ENCODE results near the gene SLC16A8. TPM values are rescaled to one million over a fixed set of nuclear protein-coding genes. Genes with fewer than 3 reads are reported as not detected.

Gene SLC16A8
- total and polyA plus RNA-seq, 4 donors = 0.32 to 0.64 (median 0.39) TPM; not detected in 1

GRCh38 chr22:38031491-38031890 is 52.5 kb downstream of the SLC16A8 start:
- 92 to 94% methylated on average over 12 of the region's 12 CpGs for WGBS, 2 donors
- no peak for TF ChIP-seq CTCF (IDR thresholded peaks at IDR 0.05; ENCODE audit: control extremely low read depth, extremely low read depth)
- Histone ChIP-seq H3K9ac (ENCODE audit: insufficient read depth in 1 of 2, low read length in 2 of 2) (no peak overlapping the region), H3K36me3 (ENCODE audit: control insufficient read depth in 4 of 4, insufficient read depth in 4 of 4, low read length in 4 of 4) (no peaks in the 10 kb centered on the region), H3K4me1 (ENCODE audit: control insufficient read depth in 5 of 5, insufficient read depth in 5 of 5, low read length in 5 of 5) (peaks cover 0 to 20% (median 9%) of the 10 kb centered on the region in 5 donors), H3K4me3 (no peak overlapping the region), H3K27ac (ENCODE audit: low read depth in 1 of 2, low read length in 1 of 2) (no peak overlapping the region), H3K9me3 (ENCODE audit: control insufficient read depth in 4 of 4, insufficient read depth in 3 of 4, low read length in 3 of 4) (peaks cover 0 to 2% (median 0%) of the 10 kb centered on the region in 4 donors), H3K27me3 (ENCODE audit: control insufficient read depth in 3 of 3, insufficient read depth in 3 of 3, low read length in 2 of 3) (no peaks in the 10 kb centered on the region)
- ATAC-seq (ENCODE audit: insufficient read depth, low FRiP score) (no peak), DNase-seq (no peak)

- H3K4me1 ChIP-seq (ENCODE audit: control insufficient read depth in 5 of 5, insufficient read depth in 5 of 5, low read length in 5 of 5) = peaks cover 0 to 20% (median 9%) of the 10 kb centered on the region in 5 donors
- no peak overlapping the region for H3K9ac ChIP-seq (ENCODE audit: insufficient read depth in 1 of 2, low read length in 2 of 2)
- TF ChIP-seq CTCF (IDR thresholded peaks at IDR 0.05; ENCODE audit: control extremely low read depth, extremely low read depth) = no peak
- 80 to 88% methylated on average over 16 of the region's 16 CpGs for WGBS, 2 donors
- H3K27me3 ChIP-seq (ENCODE audit: control insufficient read depth in 3 of 3, insufficient read depth in 3 of 3, low read length in 2 of 3) = no peaks in the 10 kb centered on the region
- H3K4me3 ChIP-seq = no peak overlapping the region
- peaks cover 0 to 2% (median 0%) of the 10 kb centered on the region in 4 donors for H3K9me3 ChIP-seq (ENCODE audit: control insufficient read depth in 4 of 4, insufficient read depth in 3 of 4, low read length in 3 of 4)
- H3K27ac ChIP-seq (ENCODE audit: low read depth in 1 of 2, low read length in 1 of 2) = no peak overlapping the region
- no peaks in the 10 kb centered on the region for H3K36me3 ChIP-seq (ENCODE audit: control insufficient read depth in 4 of 4, insufficient read depth in 4 of 4, low read length in 4 of 4)
- no peak for ATAC-seq (ENCODE audit: insufficient read depth, low FRiP score)
- DNase-seq = no peak
These were observed 53.5 kb downstream of the SLC16A8 start for GRCh38 chr22:38030311-38031133.

- H3K9ac ChIP-seq (ENCODE audit: insufficient read depth in 1 of 2, low read length in 2 of 2) = no peak overlapping the region
- ATAC-seq (ENCODE audit: insufficient read depth, low FRiP score) (no peak), DNase-seq (no peak)
- no peaks in the 10 kb centered on the region for H3K36me3 ChIP-seq (ENCODE audit: control insufficient read depth in 4 of 4, insufficient read depth in 4 of 4, low read length in 4 of 4)
- H3K9me3 ChIP-seq (ENCODE audit: control insufficient read depth in 4 of 4, insufficient read depth in 3 of 4, low read length in 3 of 4) = peaks cover 0 to 2% (median 0%) of the 10 kb centered on the region in 4 donors
- 84 to 89% methylated on average over 5 of the region's 5 CpGs for WGBS, 2 donors
- no peak overlapping the region for H3K27ac ChIP-seq (ENCODE audit: low read depth in 1 of 2, low read length in 1 of 2)
- no peak for TF ChIP-seq CTCF (IDR thresholded peaks at IDR 0.05; ENCODE audit: control extremely low read depth, extremely low read depth)
- no peaks in the 10 kb centered on the region for H3K27me3 ChIP-seq (ENCODE audit: control insufficient read depth in 3 of 3, insufficient read depth in 3 of 3, low read length in 2 of 3)
- H3K4me1 ChIP-seq (ENCODE audit: control insufficient read depth in 5 of 5, insufficient read depth in 5 of 5, low read length in 5 of 5) = peaks cover 0 to 20% (median 9%) of the 10 kb centered on the region in 5 donors
- H3K4me3 ChIP-seq = no peak overlapping the region
These were observed 54.1 kb downstream of the SLC16A8 start for GRCh38 chr22:38029901-38030300.

All from lung (tissue), 12 donors.